Stimulated activated CD8-positive, alpha-beta memory T cell treated with anti-CD3 and anti-CD28 coated beads, Interleukin-2, amount 100 ng/mL, for 48 hours (primary cell): ENCODE measurements around the gene SNTG2.

Experiments used
- DNase-seq, 2 donors: peaks; one replicate each; pipeline ENCODE4 v3.0.0-alpha.2; 2020; ENCODE audit warnings: low read depth in 2 of 2

The SNTG2 gene

GRCh38 chr2:1278861-1279260 is 328.2 kb downstream of the SNTG2 start:
- no peak for DNase-seq

- DNase-seq, result no peak
Observed at GRCh38 chr2:1282552-1282951, 331.9 kb downstream of the SNTG2 start.

- no peak for DNase-seq
Observed at GRCh38 chr2:1283020-1283801, 332.6 kb downstream of the SNTG2 start.

GRCh38 chr2:1283871-1284270 is 333.2 kb downstream of the SNTG2 start:
- no peak for DNase-seq

- no peak for DNase-seq
Observed at GRCh38 chr2:1286929-1287328, 336.3 kb downstream of the SNTG2 start.

GRCh38 chr2:1287427-1287826 is 336.8 kb downstream of the SNTG2 start:
- no peak for DNase-seq

GRCh38 chr2:1294900-1295299 is 344.3 kb downstream of the SNTG2 start:
- no peak for DNase-seq

GRCh38 chr2:1295740-1296139 is 345.1 kb downstream of the SNTG2 start:
- no peak for DNase-seq

GRCh38 chr2:1297372-1298159 is 346.9 kb downstream of the SNTG2 start:
- DNase-seq, result no peak

- no peak for DNase-seq
Observed at GRCh38 chr2:1299043-1299442, 348.4 kb downstream of the SNTG2 start.

GRCh38 chr2:1300284-1300683 is 349.6 kb downstream of the SNTG2 start:
- DNase-seq, result no peak

- DNase-seq, result no peak
Observed at GRCh38 chr2:1301056-1301455, 350.4 kb downstream of the SNTG2 start.

GRCh38 chr2:1305342-1306013 is 354.8 kb downstream of the SNTG2 start:
- DNase-seq, result no peak

- DNase-seq, result no peak
Observed at GRCh38 chr2:1306014-1306686, 355.5 kb downstream of the SNTG2 start.

GRCh38 chr2:1306687-1307516 is 356.3 kb downstream of the SNTG2 start:
- no peak for DNase-seq

GRCh38 chr2:1307670-1308069 is 357.0 kb downstream of the SNTG2 start:
- no peak for DNase-seq

- no peak for DNase-seq
Observed at GRCh38 chr2:1308678-1309077, 358.0 kb downstream of the SNTG2 start.

- DNase-seq, result no peak
Observed at GRCh38 chr2:1309507-1309906, 358.9 kb downstream of the SNTG2 start.

- no peak for DNase-seq
Observed at GRCh38 chr2:1310202-1310601, 359.6 kb downstream of the SNTG2 start.

GRCh38 chr2:1310866-1311265 is 360.2 kb downstream of the SNTG2 start:
- no peak for DNase-seq

- DNase-seq, result no peak
Observed at GRCh38 chr2:1313240-1313924, 362.7 kb downstream of the SNTG2 start.
